Subcutaneous adipose tissue (tissue), 4 donors: Measurements from ENCODE around the gene TMEM94. TPM values are rescaled to one million over a fixed set of nuclear protein-coding genes. Genes with fewer than 3 reads are reported as not detected.

Source experiments
- total RNA-seq, 4 donors: library from RNA; depleted of rRNA; stranded (reverse); fragments of >200 nt; gene quantifications; one replicate each; pipeline ENCODE4 v1.1.0, GENCODE V29; 2016
- TF ChIP-seq, protein P1 (sequence below): fragments of 450-650 bp; IDR thresholded peaks from one replicate; pipeline ENCODE4 v1.5.1; 2016; ENCODE audit warnings: low read depth, mild to moderate bottlenecking, control low read depth, antibody characterized with exemption, moderate library complexity

TMEM94 gene
- total RNA-seq, 4 donors from 2014 or later = 35.0 to 80.2 (median 45.9) TPM

GRCh38 chr17:75475144-75475835 lies 18.9 kb downstream of the TMEM94 start:
- TF ChIP-seq, protein P1, sequence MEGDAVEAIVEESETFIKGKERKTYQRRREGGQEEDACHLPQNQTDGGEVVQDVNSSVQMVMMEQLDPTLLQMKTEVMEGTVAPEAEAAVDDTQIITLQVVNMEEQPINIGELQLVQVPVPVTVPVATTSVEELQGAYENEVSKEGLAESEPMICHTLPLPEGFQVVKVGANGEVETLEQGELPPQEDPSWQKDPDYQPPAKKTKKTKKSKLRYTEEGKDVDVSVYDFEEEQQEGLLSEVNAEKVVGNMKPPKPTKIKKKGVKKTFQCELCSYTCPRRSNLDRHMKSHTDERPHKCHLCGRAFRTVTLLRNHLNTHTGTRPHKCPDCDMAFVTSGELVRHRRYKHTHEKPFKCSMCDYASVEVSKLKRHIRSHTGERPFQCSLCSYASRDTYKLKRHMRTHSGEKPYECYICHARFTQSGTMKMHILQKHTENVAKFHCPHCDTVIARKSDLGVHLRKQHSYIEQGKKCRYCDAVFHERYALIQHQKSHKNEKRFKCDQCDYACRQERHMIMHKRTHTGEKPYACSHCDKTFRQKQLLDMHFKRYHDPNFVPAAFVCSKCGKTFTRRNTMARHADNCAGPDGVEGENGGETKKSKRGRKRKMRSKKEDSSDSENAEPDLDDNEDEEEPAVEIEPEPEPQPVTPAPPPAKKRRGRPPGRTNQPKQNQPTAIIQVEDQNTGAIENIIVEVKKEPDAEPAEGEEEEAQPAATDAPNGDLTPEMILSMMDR = no peak

- TF ChIP-seq, protein P1 = no peak
These were observed 19.4 kb downstream of the TMEM94 start for GRCh38 chr17:75475851-75476250.

GRCh38 chr17:75476271-75476671 lies 19.8 kb downstream of the TMEM94 start:
- TF ChIP-seq, protein P1 = no peak

DNA sequence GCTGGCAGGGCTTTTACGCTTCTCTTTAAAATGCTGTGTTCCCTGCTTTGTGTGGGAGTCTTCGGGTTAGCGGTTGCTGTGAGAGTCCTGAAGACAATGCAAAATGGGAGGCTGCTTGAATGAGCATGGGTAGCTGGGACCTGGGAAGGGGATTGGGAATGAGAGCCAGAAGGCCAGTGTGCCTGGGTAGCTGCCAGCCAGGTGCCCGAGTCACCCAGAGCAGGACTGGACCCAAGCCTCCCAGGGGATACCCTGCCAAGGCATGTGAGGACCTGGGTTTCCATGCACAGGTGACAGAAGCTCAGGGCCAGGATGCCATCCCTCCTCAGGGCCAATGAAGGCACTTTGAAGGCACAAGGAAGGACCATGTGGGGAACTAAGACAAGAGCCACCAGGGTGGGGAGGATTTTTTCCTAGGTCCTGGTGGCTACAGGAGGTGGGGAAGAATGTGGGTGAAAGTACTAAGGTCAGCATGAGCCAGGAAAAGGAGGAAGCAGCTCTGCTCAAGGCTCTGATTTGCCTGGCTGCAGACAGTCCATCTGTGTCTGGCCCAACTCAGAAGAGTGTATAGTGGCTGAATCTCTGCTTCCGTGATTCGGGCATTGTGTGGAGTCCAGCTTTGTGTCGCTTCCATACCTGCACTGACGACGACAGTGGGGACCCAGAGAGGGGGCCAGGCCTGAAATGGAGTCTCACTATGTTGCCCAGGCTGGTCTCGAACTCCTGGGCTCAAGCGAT lies 20.5 kb downstream of the TMEM94 start:
- TF ChIP-seq, protein P1 = no peak

DNA sequence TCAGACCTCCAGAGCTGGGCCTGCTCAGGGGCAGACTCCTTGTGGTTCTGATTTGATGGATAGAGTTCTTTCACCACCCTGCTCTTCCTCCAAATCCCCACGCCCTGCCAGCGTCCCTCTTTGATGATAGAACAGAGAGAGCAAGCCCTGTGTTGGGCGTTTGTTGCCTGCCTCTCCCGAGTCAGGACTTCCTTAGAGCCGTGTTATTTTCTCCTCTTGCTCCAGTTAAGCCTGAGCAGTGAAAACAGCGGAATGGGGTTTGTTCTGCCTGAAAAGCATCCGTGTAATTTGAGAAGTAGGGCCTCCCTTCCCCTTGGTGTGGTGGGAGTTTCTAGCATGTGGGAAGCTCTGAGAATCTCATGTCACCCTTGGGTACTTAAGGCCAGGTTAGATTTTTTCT lies 22.1 kb downstream of the TMEM94 start:
- TF ChIP-seq, protein P1 = no peak

GRCh38 chr17:75480281-75480680 lies 23.8 kb downstream of the TMEM94 start:
- TF ChIP-seq, protein P1 = no peak
